HG03575 (cell line): ENCODE data around the gene MAP1LC3A.

Experiments
- ATAC-seq: cut with Tn5 transposase; IDR thresholded peaks from one replicate; pipeline ENCODE4 v1.9.1; 2021; ENCODE audit not compliant: unreplicated experiment, insufficient number of reproducible peaks, low FRiP score; ENCODE audit errors: extremely low read depth

MAP1LC3A gene

GRCh38 chr20:34544109-34544796 lies 14.3 kb upstream of the MAP1LC3A start:
- no peak for ATAC-seq

GRCh38 chr20:34546751-34547181 lies 11.8 kb upstream of the MAP1LC3A start:
- ATAC-seq = no peak

GRCh38 chr20:34547844-34548613 lies 10.5 kb upstream of the MAP1LC3A start:
- no peak for ATAC-seq

GRCh38 chr20:34549291-34549928 lies 9.1 kb upstream of the MAP1LC3A start:
- ATAC-seq = no peak

GRCh38 chr20:34549929-34550305 lies 8.6 kb upstream of the MAP1LC3A start:
- ATAC-seq = no peak

GRCh38 chr20:34552569-34552968 lies 5.9 kb upstream of the MAP1LC3A start:
- ATAC-seq = no peak

- ATAC-seq = no peak
Measured at GRCh38 chr20:34553366-34553867, 5.1 kb upstream of the MAP1LC3A start.

- ATAC-seq = no peak
Measured at GRCh38 chr20:34557936-34558319, 590 bp upstream of the MAP1LC3A start.

- ATAC-seq = no peak
Measured at GRCh38 chr20:34559311-34560140, 1.0 kb downstream of the MAP1LC3A start.

- ATAC-seq = no peak
Measured at GRCh38 chr20:34560141-34560523, 1.6 kb downstream of the MAP1LC3A start.

- no peak for ATAC-seq
Measured at GRCh38 chr20:34560614-34561013, 2.1 kb downstream of the MAP1LC3A start.

- ATAC-seq = no peak
Measured at GRCh38 chr20:34561661-34562060, 3.1 kb downstream of the MAP1LC3A start.

- no peak for ATAC-seq
Measured at GRCh38 chr20:34562641-34563040, 4.1 kb downstream of the MAP1LC3A start.

- no peak for ATAC-seq
Measured at GRCh38 chr20:34564833-34565232, 6.3 kb downstream of the MAP1LC3A start.

GRCh38 chr20:34566978-34567891 lies 8.7 kb downstream of the MAP1LC3A start:
- ATAC-seq = no peak

- no peak for ATAC-seq
Measured at GRCh38 chr20:34567892-34568865, 9.7 kb downstream of the MAP1LC3A start.

GRCh38 chr20:34569598-34569997 lies 11.1 kb downstream of the MAP1LC3A start:
- no peak for ATAC-seq
